HepG2 (cell line): Measurements from ENCODE around the gene GRID1. TPM values are rescaled to one million over a fixed set of nuclear protein-coding genes. Genes with fewer than 3 reads are reported as not detected.

Source experiments
- ATAC-seq: fragments of 200-7000 bp; cut with Tn5 transposase; 3 replicates; pipeline ENCODE4 v1.9.1; 2020; ENCODE audit warnings: mild to moderate bottlenecking, moderate library complexity
- BruUV-seq: library from RNA; stranded (reverse); fragments of 400-500 nt; replicated peaks from 2 replicates; lab custom pipeline; 2021; lab: Mats Ljungman, UMichigan
- CTCF ChIA-PET: fragments of 300-600 bp; formaldehyde crosslinking; extraction: SDS; loops from one replicate; lab custom pipeline; 2021; ENCODE audit warnings: low total read pairs, inconsistent platforms, low intra/inter-chr PET ratio; lab: Yijun Ruan, JAX
- POLR2A ChIA-PET: fragments of 350-600 bp; sonication (Branson Sonifier 250); formaldehyde crosslinking; loops from one replicate; lab custom pipeline; 2020; ENCODE audit warnings: antibody characterized with exemption, inconsistent platforms; lab: Yijun Ruan, JAX
- DNase-seq: peaks from one replicate; pipeline ENCODE4 v3.0.0-alpha.2; 2015; ENCODE audit warnings: low spot score
- FAIRE-seq: peaks from 3 replicates; lab custom pipeline; 2011; peaks lifted over from hg19 to GRCh38; lab: Jason Lieb, UNC
- H2AFZ ChIP-seq: one replicate; pipeline ENCODE4 v1.6.1; 2011; ENCODE audit warnings: low read length, inconsistent platforms
- H3K27ac ChIP-seq: fragments of 300-600 bp; 3 replicates; pipeline ENCODE4 v1.8.0; 2011; ENCODE audit warnings: mixed run types, mild to moderate bottlenecking, mixed read lengths, low read length, inconsistent platforms; ENCODE audit not compliant: insufficient read depth; ENCODE audit errors: extremely low read length
- H3K27me3 ChIP-seq, 2 experiments: fragments of 200-600 bp in 1 of 2; 2 replicates in 1 of 2; 3 replicates in 1 of 2; pipeline versions ENCODE4 v1.6.0 to v1.8.0; 2011; ENCODE audit warnings: low read length in 2 of 2, mild to moderate bottlenecking in 2 of 2, moderate library complexity in 2 of 2, inconsistent platforms in 1 of 2; ENCODE audit not compliant: insufficient read depth in 2 of 2, control insufficient read depth in 1 of 2
- H3K36me3 ChIP-seq, 2 experiments: fragments of 200-600 bp in 1 of 2; replicated peaks in 1 of 2; 2 replicates in 1 of 2; 3 replicates in 1 of 2; pipeline versions ENCODE4 v1.5.1 to v1.8.0; 2011; ENCODE audit warnings: low read length in 2 of 2, inconsistent platforms in 1 of 2; ENCODE audit not compliant: insufficient read depth in 2 of 2, control insufficient read depth in 1 of 2
- H3K4me1 ChIP-seq: 2 replicates; pipeline ENCODE4 v1.5.1; 2012; ENCODE audit warnings: low read length, inconsistent platforms; ENCODE audit not compliant: insufficient read depth
- H3K4me2 ChIP-seq: 2 replicates; pipeline ENCODE4 v1.6.0; 2011; ENCODE audit warnings: low read depth, low read length, inconsistent platforms
- H3K4me3 ChIP-seq, 3 experiments: fragments of 200-600 bp in 1 of 3; sonication (generic), shearing (Covaris generic) in 1 of 3; replicated peaks in 1 of 3; 2 replicates each; pipeline ENCODE4 v1.5.1; 2011 to 2016; ENCODE audit warnings: low read length in 3 of 3, inconsistent platforms in 2 of 3, low read depth in 2 of 3, mild to moderate bottlenecking in 2 of 3, control low read depth in 1 of 3, mixed read lengths in 1 of 3; ENCODE audit not compliant: insufficient read depth in 1 of 3
- H3K79me2 ChIP-seq: one replicate; pipeline ENCODE4 v1.6.1; 2011; ENCODE audit warnings: low read length, inconsistent platforms; ENCODE audit not compliant: insufficient read depth
- H3K9ac ChIP-seq: 2 replicates; pipeline ENCODE4 v1.6.0; 2011; ENCODE audit warnings: mild to moderate bottlenecking, low read depth, low read length, inconsistent platforms; ENCODE audit not compliant: insufficient read depth
- H3K9me3 ChIP-seq: 2 replicates; pipeline ENCODE4 v1.5.1; 2012; ENCODE audit warnings: mild to moderate bottlenecking, low read length
- H4K20me1 ChIP-seq: 2 replicates; pipeline ENCODE4 v1.6.0; 2011; ENCODE audit warnings: inconsistent platforms, mild to moderate bottlenecking, low read length, moderate library complexity; ENCODE audit not compliant: insufficient read depth
- ZNF562 ChIP-seq: sonication (generic); formaldehyde crosslinking; IDR thresholded peaks from 2 replicates; pipeline ENCODE4 v1.8.0; 2022; ENCODE audit warnings: missing genetic modification reagents, borderline replicate concordance
- ZNF883 ChIP-seq: sonication (generic); formaldehyde crosslinking; IDR thresholded peaks from 2 replicates; pipeline ENCODE4 v1.5.1; 2020; ENCODE audit warnings: mild to moderate bottlenecking, missing genetic modification reagents; ENCODE audit errors: not compliant biosample characterization
- WGBS: methylation state at CpG from one replicate; pipeline ENCODE4 v1.1.6; 2017; ENCODE audit warnings: low lambda C conversion rate; 5-methylcytosine and 5-hydroxymethylcytosine counted together
- in situ Hi-C: cut with HindIII; loops from 2 replicates; pipeline ENCODE4 v1.10.0; 2017; ENCODE audit warnings: low pct_unique_long_range_greater_than_20kb; ENCODE audit not compliant: extremely low pct_ligation_motif_present
- intact Hi-C: fragments of 100-400 bp; cut with micrococcal nuclease; formaldehyde crosslinking; loops from one replicate; pipeline ENCODE4 v1.10.0; 2022; ENCODE audit not compliant: unreplicated experiment
- polyA plus RNA-seq, 8 experiments: library from polyadenylated mRNA; depleted of rRNA in 3 of 8; stranded (reverse) in 7 of 8; unstranded in 1 of 8; fragments of >200 nt; fragmentation: Illumina TruSeq in 4 of 8; extraction: Trizol in 4 of 8; gene quantifications; 2 replicates each; pipeline versions ENCODE4 v1.2.1 to v1.2.3, GENCODE V29; 2011 to 2016; ENCODE audit warnings: low read depth in 4 of 8, missing spikeins in 1 of 8, mixed read lengths in 1 of 8; ENCODE audit not compliant: insufficient read depth in 1 of 8
- total RNA-seq, 5 experiments: library from RNA; depleted of rRNA; stranded (reverse); fragments of >200 nt; fragmentation: Illumina TruSeq; extraction: Trizol; gene quantifications; 2 replicates each; pipeline ENCODE4 v1.2.3, GENCODE V29; 2016; ENCODE audit warnings: low read depth in 1 of 5
- TF ChIP-seq, protein P1 (sequence below): sonication (generic); formaldehyde crosslinking; IDR thresholded peaks from 2 replicates; pipeline ENCODE4 v1.5.1; 2020; ENCODE audit warnings: mild to moderate bottlenecking, missing genetic modification reagents, moderate library complexity
- TF ChIP-seq, protein P2 (sequence below), 2 experiments: sonication (generic) in 1 of 2; formaldehyde crosslinking in 1 of 2; IDR thresholded peaks; 2 replicates each; pipeline versions ENCODE4 v1.4.0 to v1.6.1; 2018 to 2020; ENCODE audit warnings: missing genetic modification reagents in 2 of 2, borderline replicate concordance in 1 of 2, low read depth in 1 of 2, mild to moderate bottlenecking in 1 of 2, missing biosample characterization in 1 of 2

Gene GRID1
- total and polyA plus RNA-seq, 2 of the 13 experiments (the other 11 are each of a cell fraction or from before 2014, with no cell fraction given): 0.05 TPM; not detected in 1

DNA sequence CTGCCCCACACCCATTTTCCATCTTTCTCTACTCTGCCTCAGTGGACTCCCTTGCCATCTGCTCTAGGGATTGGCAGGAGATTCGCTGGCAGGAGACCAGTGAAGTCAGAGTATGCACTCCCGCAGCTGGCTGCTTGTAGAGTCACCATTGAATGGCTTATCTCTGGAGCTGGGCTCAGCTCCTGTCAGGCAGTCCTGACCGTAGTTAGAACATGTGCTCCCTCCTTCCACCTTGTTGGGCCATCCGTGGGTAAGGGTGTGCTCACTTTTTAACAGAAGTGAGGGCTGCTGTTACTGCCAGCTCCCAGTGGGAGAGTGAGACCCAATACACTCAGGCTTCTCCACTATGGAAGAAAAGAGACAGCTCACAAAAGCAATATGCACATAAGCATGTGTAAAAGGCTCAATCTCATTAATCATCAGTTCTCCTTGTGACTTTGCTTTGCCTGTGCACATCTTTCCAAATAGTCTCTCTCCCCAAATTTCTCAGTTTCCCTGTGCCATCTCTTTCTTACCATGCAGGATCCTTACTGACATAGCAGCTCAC, 773.3 kb downstream of the GRID1 start:
- no peak for FAIRE-seq
- H3K4me1 ChIP-seq: no peaks in the 10 kb centered on the region
- peaks cover 0 to 3% of the 10 kb centered on the region in 2 experiments; a peak in 1 of 5 replicates for H3K27me3 ChIP-seq
- ATAC-seq: no peak
- no peaks in the 10 kb centered on the region for H3K9me3 ChIP-seq
- in situ Hi-C loops: no loop called here
- no peak overlapping the region for H3K4me3 ChIP-seq
- H3K4me2 ChIP-seq: no peak overlapping the region
- CTCF ChIA-PET: no interaction called here
- BruUV-seq: no TSS peak
- 0% methylated on average over 4 of the region's 4 CpGs for WGBS
- TF ChIP-seq ZNF562 (CRISPR knock-in tag) (no peak), ZNF883 (CRISPR knock-in tag) (no peak)
- DNase-seq: no peak
- H3K9ac ChIP-seq: no peak overlapping the region
- H4K20me1 ChIP-seq: no peaks in the 10 kb centered on the region
- H2AFZ ChIP-seq: no peak overlapping the region
- H3K27ac ChIP-seq: no peak overlapping the region
- POLR2A ChIA-PET: no interaction called here
- intact Hi-C loops: no loop called here
- no peaks in the 10 kb centered on the region for H3K36me3 ChIP-seq
- H3K79me2 ChIP-seq: no peaks in the 10 kb centered on the region

DNA sequence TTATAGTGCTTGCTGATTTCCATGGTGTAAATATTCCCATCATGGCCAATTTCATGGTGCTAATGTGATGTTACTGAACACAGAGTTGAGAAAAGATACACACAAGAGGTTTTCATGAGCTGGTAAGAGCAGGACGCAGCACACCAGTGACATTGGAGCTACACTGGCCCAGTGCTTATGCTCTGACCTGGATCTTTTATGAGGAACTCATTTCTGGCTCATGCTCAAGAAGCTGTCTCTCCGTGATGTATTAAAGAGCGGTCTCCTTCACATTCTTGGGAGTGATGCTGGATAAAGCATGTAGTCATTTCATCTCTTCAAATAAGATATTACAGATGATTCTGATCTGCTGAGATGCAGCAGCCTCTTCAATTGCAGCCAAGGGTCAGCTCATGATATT, 785.2 kb downstream of the GRID1 start:
- BruUV-seq: no TSS peak
- intact Hi-C loops (no loop called here), in situ Hi-C loops (no loop called here)
- DNase-seq (no peak), FAIRE-seq (no peak), ATAC-seq (no peak)
- ChIA-PET POLR2A (no interaction called here), CTCF (no interaction called here)
- Histone ChIP-seq H3K4me2 (no peak overlapping the region), H3K9me3 (no peaks in the 10 kb centered on the region), H2AFZ (no peak overlapping the region), H3K36me3 (no peaks in the 10 kb centered on the region), H3K27ac (no peak overlapping the region), H3K4me3 (no peak overlapping the region), H3K4me1 (no peaks in the 10 kb centered on the region), H3K9ac (no peak overlapping the region), H4K20me1 (no peaks in the 10 kb centered on the region), H3K79me2 (no peaks in the 10 kb centered on the region), H3K27me3 (no peaks in the 10 kb centered on the region)
- 36% methylated on average over 3 of the region's 3 CpGs for WGBS
- TF ChIP-seq, protein P1, sequence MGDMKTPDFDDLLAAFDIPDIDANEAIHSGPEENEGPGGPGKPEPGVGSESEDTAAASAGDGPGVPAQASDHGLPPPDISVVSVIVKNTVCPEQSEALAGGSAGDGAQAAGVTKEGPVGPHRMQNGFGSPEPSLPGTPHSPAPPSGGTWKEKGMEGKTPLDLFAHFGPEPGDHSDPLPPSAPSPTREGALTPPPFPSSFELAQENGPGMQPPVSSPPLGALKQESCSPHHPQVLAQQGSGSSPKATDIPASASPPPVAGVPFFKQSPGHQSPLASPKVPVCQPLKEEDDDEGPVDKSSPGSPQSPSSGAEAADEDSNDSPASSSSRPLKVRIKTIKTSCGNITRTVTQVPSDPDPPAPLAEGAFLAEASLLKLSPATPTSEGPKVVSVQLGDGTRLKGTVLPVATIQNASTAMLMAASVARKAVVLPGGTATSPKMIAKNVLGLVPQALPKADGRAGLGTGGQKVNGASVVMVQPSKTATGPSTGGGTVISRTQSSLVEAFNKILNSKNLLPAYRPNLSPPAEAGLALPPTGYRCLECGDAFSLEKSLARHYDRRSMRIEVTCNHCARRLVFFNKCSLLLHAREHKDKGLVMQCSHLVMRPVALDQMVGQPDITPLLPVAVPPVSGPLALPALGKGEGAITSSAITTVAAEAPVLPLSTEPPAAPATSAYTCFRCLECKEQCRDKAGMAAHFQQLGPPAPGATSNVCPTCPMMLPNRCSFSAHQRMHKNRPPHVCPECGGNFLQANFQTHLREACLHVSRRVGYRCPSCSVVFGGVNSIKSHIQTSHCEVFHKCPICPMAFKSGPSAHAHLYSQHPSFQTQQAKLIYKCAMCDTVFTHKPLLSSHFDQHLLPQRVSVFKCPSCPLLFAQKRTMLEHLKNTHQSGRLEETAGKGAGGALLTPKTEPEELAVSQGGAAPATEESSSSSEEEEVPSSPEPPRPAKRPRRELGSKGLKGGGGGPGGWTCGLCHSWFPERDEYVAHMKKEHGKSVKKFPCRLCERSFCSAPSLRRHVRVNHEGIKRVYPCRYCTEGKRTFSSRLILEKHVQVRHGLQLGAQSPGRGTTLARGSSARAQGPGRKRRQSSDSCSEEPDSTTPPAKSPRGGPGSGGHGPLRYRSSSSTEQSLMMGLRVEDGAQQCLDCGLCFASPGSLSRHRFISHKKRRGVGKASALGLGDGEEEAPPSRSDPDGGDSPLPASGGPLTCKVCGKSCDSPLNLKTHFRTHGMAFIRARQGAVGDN (CRISPR knock-in tag): no peak
- TF ChIP-seq, protein P2, sequence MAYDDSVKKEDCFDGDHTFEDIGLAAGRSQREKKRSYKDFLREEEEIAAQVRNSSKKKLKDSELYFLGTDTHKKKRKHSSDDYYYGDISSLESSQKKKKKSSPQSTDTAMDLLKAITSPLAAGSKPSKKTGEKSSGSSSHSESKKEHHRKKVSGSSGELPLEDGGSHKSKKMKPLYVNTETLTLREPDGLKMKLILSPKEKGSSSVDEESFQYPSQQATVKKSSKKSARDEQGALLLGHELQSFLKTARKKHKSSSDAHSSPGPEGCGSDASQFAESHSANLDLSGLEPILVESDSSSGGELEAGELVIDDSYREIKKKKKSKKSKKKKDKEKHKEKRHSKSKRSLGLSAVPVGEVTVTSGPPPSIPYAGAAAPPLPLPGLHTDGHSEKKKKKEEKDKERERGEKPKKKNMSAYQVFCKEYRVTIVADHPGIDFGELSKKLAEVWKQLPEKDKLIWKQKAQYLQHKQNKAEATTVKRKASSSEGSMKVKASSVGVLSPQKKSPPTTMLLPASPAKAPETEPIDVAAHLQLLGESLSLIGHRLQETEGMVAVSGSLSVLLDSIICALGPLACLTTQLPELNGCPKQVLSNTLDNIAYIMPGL (CRISPR knock-in tag; IDR thresholded peaks at IDR 0.05; ENCODE audit: borderline replicate concordance in 1 of 2, low read depth in 1 of 2): no peak
